Osteocyte (in vitro differentiated cells): ENCODE measurements around the gene DDX53. TPM values are rescaled to one million over a fixed set of nuclear protein-coding genes. Genes with fewer than 3 reads are reported as not detected.

Experiments used
- DNase-seq: peaks from one replicate; pipeline ENCODE4 v3.0.0; 2021; ENCODE audit warnings: mixed read lengths; ENCODE audit not compliant: unreplicated experiment; ENCODE audit errors: extremely low spot score
- H3K27ac Mint-ChIP-seq: one replicate; pipeline ENCODE4 v1.8.0; 2021; ENCODE audit warnings: mild to moderate bottlenecking, mixed read lengths; ENCODE audit not compliant: unreplicated experiment
- H3K27me3 Mint-ChIP-seq: one replicate; pipeline ENCODE4 v1.8.0; 2021; ENCODE audit warnings: mixed read lengths; ENCODE audit not compliant: unreplicated experiment
- H3K36me3 Mint-ChIP-seq: one replicate; pipeline ENCODE4 v1.8.0; 2021; ENCODE audit warnings: mixed read lengths; ENCODE audit not compliant: unreplicated experiment
- H3K4me1 Mint-ChIP-seq: one replicate; pipeline ENCODE4 v1.8.0; 2021; ENCODE audit warnings: mixed read lengths; ENCODE audit not compliant: unreplicated experiment
- H3K4me3 Mint-ChIP-seq: one replicate; pipeline ENCODE4 v1.8.0; 2021; ENCODE audit warnings: mild to moderate bottlenecking, moderate library complexity, mixed read lengths; ENCODE audit not compliant: unreplicated experiment
- H3K9me3 Mint-ChIP-seq: one replicate; pipeline ENCODE4 v1.8.0; 2021; ENCODE audit warnings: mixed read lengths; ENCODE audit not compliant: unreplicated experiment
- CTCF ChIP-seq: fragments of 200-600 bp; sonication (generic); IDR thresholded peaks from 2 replicates; pipeline ENCODE4 v1.5.0; 2021; ENCODE audit warnings: antibody characterized with exemption, mild to moderate bottlenecking, moderate library complexity
- long read RNA-seq: library from polyadenylated mRNA; unstranded; transcript quantifications from one replicate; pipeline ENCODE4 v2.0.0, GENCODE V29; 2021
- total RNA-seq: library from RNA; stranded (reverse); gene quantifications from 2 replicates; pipeline ENCODE4 v1.2.1, GENCODE V29; 2021

DDX53 gene
- total RNA-seq = not detected in 2 replicates
- long read RNA-seq = 0 reads

DNA sequence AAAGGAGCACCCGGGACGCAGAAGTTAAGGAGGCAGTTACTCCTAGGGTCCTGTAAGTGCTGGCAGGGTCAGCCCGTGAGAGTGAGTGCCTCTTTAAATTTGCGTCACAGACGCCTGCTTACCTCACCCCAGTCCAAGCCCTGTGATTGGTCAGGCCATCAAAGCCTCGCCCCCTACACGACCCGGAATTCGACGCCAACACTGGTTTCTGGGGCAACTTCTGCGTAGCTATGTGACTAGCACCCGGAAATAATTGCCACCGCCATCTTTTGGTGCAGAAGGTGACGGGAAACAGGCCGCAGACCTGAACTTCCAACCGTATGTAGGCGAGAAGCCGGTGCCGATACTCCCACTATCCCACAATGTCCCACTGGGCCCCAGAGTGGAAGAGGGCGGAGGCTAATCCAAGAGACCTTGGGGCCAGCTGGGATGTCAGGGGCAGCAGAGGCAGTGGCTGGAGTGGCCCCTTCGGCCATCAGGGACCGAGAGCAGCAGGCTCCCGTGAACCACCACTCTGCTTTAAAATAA, at the start of gene DDX53:
TSS of gene DDX53 (plus strand) at position 265 of the 528 bp plus-strand sequence. CDS start at position 363, 98 bp downstream.
- Mint-ChIP-seq H3K9me3 (no peaks in the 10 kb centered on the region), H3K4me3 (no peak within 1 kb of the TSS), H3K36me3 (no peaks in the 10 kb centered on the region), H3K27me3 (no peaks in the 10 kb centered on the region), H3K4me1 (no peaks in the 10 kb centered on the region), H3K27ac (no peak within 1 kb of the TSS)
- TF ChIP-seq CTCF = no peak
- DNase-seq = no peak

DNA sequence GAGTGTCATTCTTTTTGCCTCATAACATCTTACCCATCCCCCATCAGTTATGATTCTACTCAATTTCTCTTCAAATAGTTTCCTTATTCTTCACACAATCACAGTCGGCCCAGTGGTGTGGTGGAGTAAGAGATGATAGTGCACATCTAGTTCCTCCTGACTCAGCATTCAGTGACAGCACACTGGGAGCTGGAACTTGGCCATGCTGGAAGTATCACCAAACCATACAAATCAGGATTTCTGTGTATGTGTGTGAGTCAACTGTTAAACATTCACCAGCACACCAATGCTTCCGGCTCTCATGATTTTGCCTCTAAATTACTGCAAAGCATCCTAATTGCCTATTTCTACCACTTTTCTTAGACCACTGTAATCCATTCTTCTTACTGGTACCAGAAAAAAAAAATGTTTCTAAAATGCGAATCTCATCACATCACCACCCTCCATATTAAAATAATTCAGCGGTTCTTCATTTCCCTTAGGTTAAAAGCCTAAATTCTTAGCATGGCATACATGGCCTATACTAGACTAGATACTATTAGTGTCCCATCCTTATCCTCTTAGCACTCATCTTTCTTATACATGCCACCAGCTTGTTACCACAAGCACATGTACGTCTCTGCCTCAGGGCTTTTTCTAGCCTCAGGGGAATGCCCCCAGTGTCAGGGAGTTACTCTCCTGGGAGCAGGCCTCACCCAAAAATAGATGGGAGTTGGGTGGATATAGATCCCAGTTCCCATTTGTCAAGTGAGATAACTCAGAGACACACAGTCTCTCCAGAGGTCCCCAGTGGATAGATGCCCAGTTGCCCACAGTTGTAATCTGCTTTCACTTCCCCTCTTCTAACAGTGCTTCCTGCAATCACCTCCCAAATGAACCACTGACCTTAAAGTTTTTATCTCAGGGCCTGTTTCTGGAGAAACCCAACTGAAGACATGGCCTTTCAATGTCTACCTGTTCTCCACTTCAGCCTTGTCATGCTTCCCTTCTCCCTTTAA, 49.2 kb upstream of the DDX53 start:
- peak overlapping the region; percentile 38 for H3K27ac Mint-ChIP-seq
- H3K27me3 Mint-ChIP-seq = no peaks in the 10 kb centered on the region
- DNase-seq = no peak
- peaks cover 19% of the 10 kb centered on the region for H3K4me1 Mint-ChIP-seq
- H3K36me3 Mint-ChIP-seq = no peaks in the 10 kb centered on the region
- H3K4me3 Mint-ChIP-seq = no peak overlapping the region
- no peaks in the 10 kb centered on the region for H3K9me3 Mint-ChIP-seq
- TF ChIP-seq CTCF = no peak

- Mint-ChIP-seq H3K27me3 (no peaks in the 10 kb centered on the region), H3K4me1 (peaks cover 19% of the 10 kb centered on the region), H3K9me3 (no peaks in the 10 kb centered on the region), H3K4me3 (no peak overlapping the region), H3K36me3 (no peaks in the 10 kb centered on the region), H3K27ac (no peak overlapping the region)
- no peak for DNase-seq
- TF ChIP-seq CTCF = no peak
Measured at GRCh38 chrX:22952010-22952409, 47.8 kb upstream of the DDX53 start.

GRCh38 chrX:22958250-22958649, 41.5 kb upstream of the DDX53 start:
- Mint-ChIP-seq H3K4me1 (no peaks in the 10 kb centered on the region), H3K9me3 (no peaks in the 10 kb centered on the region), H3K36me3 (no peaks in the 10 kb centered on the region), H3K27me3 (no peaks in the 10 kb centered on the region), H3K27ac (no peak overlapping the region), H3K4me3 (no peak overlapping the region)
- no peak for TF ChIP-seq CTCF
- no peak for DNase-seq

- Mint-ChIP-seq H3K36me3 (no peaks in the 10 kb centered on the region), H3K4me3 (no peak overlapping the region), H3K27ac (no peak overlapping the region), H3K27me3 (no peaks in the 10 kb centered on the region), H3K9me3 (no peaks in the 10 kb centered on the region), H3K4me1 (no peaks in the 10 kb centered on the region)
- TF ChIP-seq CTCF = no peak
- no peak for DNase-seq
Measured at GRCh38 chrX:22959204-22959920, 40.4 kb upstream of the DDX53 start.
